ENCODE results near the gene AUTS2.
A peak's percentile ranks its signal among the peaks of the same experiment; 100 is the strongest.

The AUTS2 gene

GRCh38 chr7:69808391-69808790 is 210.1 kb downstream of the AUTS2 start:
- H3K4me3 Mint-ChIP-seq, result no peak overlapping the region
- H3K9me3 Mint-ChIP-seq, result no peaks in the 10 kb centered on the region
- H3K4me1 Mint-ChIP-seq, result peaks cover 26% of the 10 kb centered on the region
- peaks cover 3% of the 10 kb centered on the region for H3K36me3 Mint-ChIP-seq (ENCODE audit: low read depth)
- H3K27me3 Mint-ChIP-seq (ENCODE audit: low read depth), result no peaks in the 10 kb centered on the region
- TF ChIP-seq, protein P1, sequence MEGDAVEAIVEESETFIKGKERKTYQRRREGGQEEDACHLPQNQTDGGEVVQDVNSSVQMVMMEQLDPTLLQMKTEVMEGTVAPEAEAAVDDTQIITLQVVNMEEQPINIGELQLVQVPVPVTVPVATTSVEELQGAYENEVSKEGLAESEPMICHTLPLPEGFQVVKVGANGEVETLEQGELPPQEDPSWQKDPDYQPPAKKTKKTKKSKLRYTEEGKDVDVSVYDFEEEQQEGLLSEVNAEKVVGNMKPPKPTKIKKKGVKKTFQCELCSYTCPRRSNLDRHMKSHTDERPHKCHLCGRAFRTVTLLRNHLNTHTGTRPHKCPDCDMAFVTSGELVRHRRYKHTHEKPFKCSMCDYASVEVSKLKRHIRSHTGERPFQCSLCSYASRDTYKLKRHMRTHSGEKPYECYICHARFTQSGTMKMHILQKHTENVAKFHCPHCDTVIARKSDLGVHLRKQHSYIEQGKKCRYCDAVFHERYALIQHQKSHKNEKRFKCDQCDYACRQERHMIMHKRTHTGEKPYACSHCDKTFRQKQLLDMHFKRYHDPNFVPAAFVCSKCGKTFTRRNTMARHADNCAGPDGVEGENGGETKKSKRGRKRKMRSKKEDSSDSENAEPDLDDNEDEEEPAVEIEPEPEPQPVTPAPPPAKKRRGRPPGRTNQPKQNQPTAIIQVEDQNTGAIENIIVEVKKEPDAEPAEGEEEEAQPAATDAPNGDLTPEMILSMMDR (IDR thresholded peaks at IDR 0.05; ENCODE audit: unreplicated experiment in 3 of 3), result no peak
- no peak overlapping the region for H3K27ac Mint-ChIP-seq

DNA sequence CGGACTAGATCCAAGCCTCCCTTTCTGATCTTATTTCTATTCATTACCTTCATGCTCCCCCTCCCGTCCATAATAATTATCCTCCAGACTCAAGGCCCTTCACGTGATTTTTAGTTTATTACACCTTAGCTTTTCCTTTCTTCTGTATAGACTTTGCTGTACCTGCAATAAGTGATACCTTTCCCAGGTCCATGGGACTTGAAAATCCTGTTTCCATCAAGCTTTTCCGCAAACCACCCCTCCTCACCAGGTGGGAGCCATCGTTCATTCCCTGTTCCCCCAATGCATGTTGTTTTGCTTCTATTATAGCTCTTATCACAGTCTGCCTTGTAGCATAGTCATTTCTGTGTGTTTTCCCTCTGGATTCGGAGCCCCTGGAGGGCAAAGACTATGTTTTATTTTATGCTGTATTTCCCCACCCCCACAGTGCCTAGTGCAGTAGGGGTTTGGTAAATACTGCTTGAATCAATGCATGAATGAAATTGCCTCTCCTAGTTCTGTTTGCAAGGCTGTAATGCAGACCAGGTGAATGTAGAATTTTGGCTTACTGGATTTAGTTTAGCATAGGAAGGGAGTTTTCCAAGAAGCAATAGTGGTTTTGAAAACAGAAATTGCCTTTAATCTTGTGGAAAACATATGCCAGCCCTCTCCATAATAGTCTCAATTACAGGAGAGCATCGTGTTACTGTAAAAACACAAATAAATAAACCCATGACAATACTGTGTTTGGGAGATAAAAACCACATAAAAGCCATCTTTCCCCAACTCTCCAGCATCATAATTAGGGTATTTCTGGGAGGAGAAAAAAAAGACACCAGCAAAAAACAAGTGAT is 213.4 kb downstream of the AUTS2 start:
- Mint-ChIP-seq H3K4me1 (peaks cover 37% of the 10 kb centered on the region), H3K27me3 (ENCODE audit: low read depth) (no peaks in the 10 kb centered on the region), H3K27ac (no peak overlapping the region), H3K4me3 (no peak overlapping the region), H3K36me3 (ENCODE audit: low read depth) (peaks cover 3% of the 10 kb centered on the region), H3K9me3 (no peaks in the 10 kb centered on the region)
- TF ChIP-seq, protein P1 (IDR thresholded peaks at IDR 0.05; ENCODE audit: unreplicated experiment in 3 of 3), result no peak

DNA sequence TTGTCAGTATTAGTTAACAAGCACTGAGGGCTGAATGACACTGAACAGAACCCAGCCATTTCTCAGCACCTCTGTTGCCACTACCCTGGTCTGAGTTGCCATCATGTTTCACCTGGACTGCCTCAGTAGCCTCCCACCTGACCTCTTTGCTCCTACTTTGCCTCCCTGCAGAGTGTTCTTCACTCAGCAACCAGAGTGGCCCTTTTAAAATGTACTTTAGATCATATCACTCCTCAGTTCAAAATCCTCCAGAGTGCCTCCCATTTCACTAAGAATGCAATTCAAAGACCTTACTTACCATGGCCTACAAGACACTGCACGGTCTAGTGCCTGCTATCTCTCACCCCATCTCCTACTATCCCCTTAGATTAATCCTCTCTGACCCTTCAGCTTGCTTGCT is 214.5 kb downstream of the AUTS2 start:
- Mint-ChIP-seq H3K27ac (no peak overlapping the region), H3K9me3 (no peaks in the 10 kb centered on the region), H3K27me3 (ENCODE audit: low read depth) (no peaks in the 10 kb centered on the region), H3K36me3 (ENCODE audit: low read depth) (peaks cover under 1% of the 10 kb centered on the region), H3K4me3 (no peak overlapping the region), H3K4me1 (peaks cover 48% of the 10 kb centered on the region)
- TF ChIP-seq, protein P1 (IDR thresholded peaks at IDR 0.05; ENCODE audit: unreplicated experiment in 3 of 3), result no peak

GRCh38 chr7:69813637-69814240 is 215.5 kb downstream of the AUTS2 start:
- Mint-ChIP-seq H3K4me3 (no peak overlapping the region), H3K4me1 (peaks cover 54% of the 10 kb centered on the region), H3K9me3 (no peaks in the 10 kb centered on the region), H3K27ac (peak overlapping the region in 1 of 3 experiments; percentile 25), H3K36me3 (ENCODE audit: low read depth) (no peaks in the 10 kb centered on the region), H3K27me3 (ENCODE audit: low read depth) (no peaks in the 10 kb centered on the region)
- TF ChIP-seq, protein P1 (IDR thresholded peaks at IDR 0.05; ENCODE audit: unreplicated experiment in 3 of 3), result no peak

DNA sequence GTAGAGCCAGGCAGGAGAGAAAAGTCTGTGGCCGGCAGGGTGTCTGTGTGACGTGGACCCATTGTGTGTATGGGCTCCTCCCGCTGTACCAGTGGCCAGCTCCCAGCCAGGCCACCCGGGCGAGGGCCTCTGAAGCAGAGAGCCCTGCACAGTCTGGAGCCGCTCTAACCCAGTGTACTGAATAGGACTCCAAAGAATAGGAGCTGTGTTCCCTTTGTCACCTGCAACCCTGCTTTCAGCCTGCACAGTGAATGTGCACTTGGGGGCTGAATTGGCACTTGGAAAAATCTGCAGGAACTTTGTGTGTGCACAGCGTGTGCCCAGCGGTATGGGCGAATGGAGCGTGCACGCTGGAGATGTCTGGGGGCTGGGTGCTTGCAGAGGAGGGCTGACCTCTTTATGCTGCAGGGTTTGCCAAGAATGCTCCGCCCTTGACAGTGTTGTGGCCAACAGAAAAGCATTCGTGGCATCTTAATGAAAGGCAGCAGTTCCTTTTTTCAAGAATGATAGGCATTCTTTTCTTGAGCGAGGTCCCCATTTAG is 216.2 kb downstream of the AUTS2 start:
- Mint-ChIP-seq H3K9me3 (no peaks in the 10 kb centered on the region), H3K36me3 (ENCODE audit: low read depth) (no peaks in the 10 kb centered on the region), H3K4me1 (peaks cover 57% of the 10 kb centered on the region)

More for the DNA sequence above, 216.2 kb downstream of the AUTS2 start:
- peak overlapping the region in 1 of 3 experiments; percentile 25 for H3K27ac Mint-ChIP-seq
- no peak overlapping the region for H3K4me3 Mint-ChIP-seq
- TF ChIP-seq, protein P1 (IDR thresholded peaks at IDR 0.05; ENCODE audit: unreplicated experiment in 3 of 3), result no peak
- no peaks in the 10 kb centered on the region for H3K27me3 Mint-ChIP-seq (ENCODE audit: low read depth)
